Measurements from ENCODE around the gene MB. TPM values are rescaled to one million over a fixed set of nuclear protein-coding genes. Genes with fewer than 3 reads are reported as not detected.
A peak's percentile ranks its signal among the peaks of the same experiment; 100 is the strongest.

The MB gene
- total RNA-seq, 4 donors from 2014 or later, result 5.6 to 11.7 (median 9.8) TPM

- Histone ChIP-seq H3K4me3 (no peak overlapping the region), H3K27me3 (no peaks in the 10 kb centered on the region), H3K9me3 (no peaks in the 10 kb centered on the region), H3K36me3 (no peaks in the 10 kb centered on the region), H3K4me1 (peaks cover 0 to 3% (median 0%) of the 10 kb centered on the region in 4 donors), H3K27ac (peak overlapping the region in 2 of 4 donors; percentile 14 to 33)
- no peak for DNase-seq
- TF ChIP-seq POLR2A (IDR thresholded peaks at IDR 0.05), result no peak
- TF ChIP-seq CTCF (IDR thresholded peaks at IDR 0.05), result no peak
Observed at GRCh38 chr22:35582218-35582860, 34.8 kb downstream of the MB start.

GRCh38 chr22:35581023-35581413 lies 36.1 kb downstream of the MB start:
- TF ChIP-seq CTCF (IDR thresholded peaks at IDR 0.05) (no peak), POLR2A (IDR thresholded peaks at IDR 0.05) (no peak)
- H3K9me3 ChIP-seq, result no peaks in the 10 kb centered on the region
- H3K27ac ChIP-seq, result no peak overlapping the region
- no peak for DNase-seq
- peaks cover 0 to 3% (median 0%) of the 10 kb centered on the region in 4 donors for H3K4me1 ChIP-seq
- H3K36me3 ChIP-seq, result no peaks in the 10 kb centered on the region
- H3K4me3 ChIP-seq, result no peak overlapping the region
- no peaks in the 10 kb centered on the region for H3K27me3 ChIP-seq

- no peak overlapping the region for H3K4me3 ChIP-seq
- H3K4me1 ChIP-seq, result peaks cover 0 to 3% (median 0%) of the 10 kb centered on the region in 4 donors
- no peak for DNase-seq
- TF ChIP-seq POLR2A (IDR thresholded peaks at IDR 0.05), result no peak
- TF ChIP-seq CTCF (IDR thresholded peaks at IDR 0.05), result no peak
- no peaks in the 10 kb centered on the region for H3K36me3 ChIP-seq
- no peak overlapping the region for H3K27ac ChIP-seq
- H3K27me3 ChIP-seq, result no peaks in the 10 kb centered on the region
- no peaks in the 10 kb centered on the region for H3K9me3 ChIP-seq
Observed at GRCh38 chr22:35580351-35581022, 36.6 kb downstream of the MB start.

- TF ChIP-seq CTCF (IDR thresholded peaks at IDR 0.05), result no peak
- no peaks in the 10 kb centered on the region for H3K27me3 ChIP-seq
- DNase-seq, result no peak
Observed at GRCh38 chr22:35578836-35579575, 38.1 kb downstream of the MB start.

GRCh38 chr22:35577799-35578659 lies 39.1 kb downstream of the MB start:
- Histone ChIP-seq H3K9me3 (no peaks in the 10 kb centered on the region), H3K27me3 (no peaks in the 10 kb centered on the region), H3K36me3 (no peaks in the 10 kb centered on the region), H3K4me1 (peaks cover 0 to 3% (median 0%) of the 10 kb centered on the region in 4 donors), H3K27ac (no peak overlapping the region), H3K4me3 (no peak overlapping the region)
- TF ChIP-seq CTCF (IDR thresholded peaks at IDR 0.05) (no peak), POLR2A (IDR thresholded peaks at IDR 0.05) (no peak)
- no peak for DNase-seq

More at GRCh38 chr22:35578836-35579575, 38.1 kb downstream of the MB start:
- Histone ChIP-seq H3K9me3 (no peaks in the 10 kb centered on the region), H3K4me1 (peaks cover 0 to 3% (median 0%) of the 10 kb centered on the region in 4 donors), H3K4me3 (no peak overlapping the region), H3K27ac (no peak overlapping the region), H3K36me3 (no peaks in the 10 kb centered on the region)

All from Peyer's patch (tissue), 4 donors.